GM18508 (cell line): ENCODE results near the gene CENATAC.
"Not testable (repeated sequence)": the region's sequence is repeated elsewhere in the genome, so short reads cannot be mapped to it uniquely, and the experiment has no call there.

Source experiments
- ATAC-seq: cut with Tn5 transposase; IDR thresholded peaks from one replicate; pipeline ENCODE4 v1.9.1; 2021; ENCODE audit warnings: moderate number of reproducible peaks; ENCODE audit not compliant: insufficient read depth, unreplicated experiment

CENATAC gene

DNA sequence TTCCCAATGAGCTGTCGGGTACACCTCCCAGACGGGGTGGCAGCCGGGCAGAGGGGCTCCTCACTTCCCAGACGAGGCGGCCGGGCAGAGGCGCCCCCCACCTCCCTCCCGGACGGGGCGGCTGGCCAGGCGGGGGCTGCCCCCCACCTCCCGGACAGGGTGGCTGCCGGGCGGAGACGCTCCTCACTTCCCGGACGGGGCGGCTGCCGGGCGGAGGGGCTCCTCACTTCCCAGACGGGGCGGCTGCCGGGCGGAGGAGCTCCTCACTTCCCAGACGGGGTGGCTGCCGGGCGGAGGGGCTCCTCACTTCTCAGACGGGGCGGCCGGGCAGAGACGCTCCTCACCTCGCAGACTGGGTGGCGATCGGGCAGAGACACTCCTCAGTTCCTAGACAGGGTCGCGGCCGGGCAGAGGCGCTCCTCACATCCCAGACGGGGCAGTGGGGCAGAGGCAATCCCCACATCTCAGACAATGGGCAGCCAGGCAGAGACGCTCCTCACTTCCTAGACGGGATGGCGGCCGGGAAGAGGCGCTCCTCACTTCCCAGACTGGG is 6.4 kb upstream of the CENATAC start:
- ATAC-seq: not testable (repeated sequence)

DNA sequence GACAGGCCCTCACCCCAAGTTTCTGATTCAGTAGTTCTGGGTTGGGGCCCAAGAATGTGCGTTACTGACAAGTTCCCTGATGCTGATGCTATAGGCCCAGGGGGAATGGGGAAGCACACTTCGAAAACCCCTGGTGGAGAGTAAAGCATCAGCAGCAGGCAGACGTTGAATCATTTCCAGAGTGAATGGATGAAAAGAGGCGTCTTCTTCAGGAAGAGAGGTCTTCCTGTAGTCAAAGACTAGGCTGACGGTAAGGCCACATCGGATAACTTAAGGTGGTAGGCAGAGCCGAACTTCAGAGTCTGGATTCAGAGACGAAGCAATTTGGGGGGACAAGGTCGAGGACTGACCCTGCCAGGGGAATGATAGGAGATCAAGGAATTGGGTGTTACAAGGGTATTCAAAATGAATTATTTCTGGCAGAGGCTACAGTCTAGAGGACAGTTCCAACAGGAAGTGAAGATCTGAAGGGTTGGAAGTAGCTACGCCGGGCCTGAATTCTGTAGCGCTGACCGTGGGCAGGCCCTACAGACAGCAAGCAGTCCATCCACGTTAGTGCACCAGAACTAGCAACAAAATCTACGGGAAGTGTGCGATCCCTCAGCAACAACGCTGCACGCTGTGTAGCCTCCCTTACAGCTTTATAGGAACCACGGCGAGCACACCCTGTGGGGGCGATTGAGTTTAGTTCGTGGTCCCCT is 862 bp upstream of the CENATAC start:
- no peak for ATAC-seq

DNA sequence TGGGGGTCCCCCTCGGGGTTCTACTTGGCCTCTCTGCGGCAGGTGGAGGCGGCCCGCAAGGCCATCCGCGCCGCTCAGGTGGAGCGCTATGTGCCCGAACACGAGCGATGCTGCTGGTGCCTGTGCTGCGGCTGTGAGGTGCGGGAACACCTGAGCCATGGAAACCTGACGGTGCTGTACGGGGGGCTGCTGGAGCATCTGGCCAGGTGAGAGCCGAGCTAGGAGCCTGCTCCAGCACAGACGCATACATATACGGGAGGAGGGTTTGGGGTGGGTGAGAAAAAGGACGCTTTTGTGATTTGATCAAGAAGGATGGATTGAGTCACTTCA is 415 bp downstream of the CENATAC start:
- ATAC-seq: no peak

DNA sequence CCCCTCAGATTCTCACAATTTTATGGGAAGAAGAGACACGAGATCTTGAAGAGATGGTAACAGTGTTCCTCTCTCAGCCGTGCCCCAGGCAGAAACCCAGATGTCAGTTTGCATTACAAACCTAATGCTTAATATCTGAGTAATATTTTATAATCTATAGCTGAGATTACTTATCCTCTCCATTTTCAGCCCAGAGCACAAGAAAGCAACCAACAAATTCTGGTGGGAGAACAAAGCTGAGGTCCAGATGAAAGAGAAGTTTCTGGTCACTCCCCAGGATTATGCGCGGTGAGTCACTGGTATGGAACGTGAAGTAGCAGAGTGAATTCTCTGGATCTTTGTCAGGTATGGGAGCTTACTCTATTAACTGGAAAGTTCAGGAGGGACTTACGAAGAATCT is 884 bp downstream of the CENATAC start:
- ATAC-seq: no peak

DNA sequence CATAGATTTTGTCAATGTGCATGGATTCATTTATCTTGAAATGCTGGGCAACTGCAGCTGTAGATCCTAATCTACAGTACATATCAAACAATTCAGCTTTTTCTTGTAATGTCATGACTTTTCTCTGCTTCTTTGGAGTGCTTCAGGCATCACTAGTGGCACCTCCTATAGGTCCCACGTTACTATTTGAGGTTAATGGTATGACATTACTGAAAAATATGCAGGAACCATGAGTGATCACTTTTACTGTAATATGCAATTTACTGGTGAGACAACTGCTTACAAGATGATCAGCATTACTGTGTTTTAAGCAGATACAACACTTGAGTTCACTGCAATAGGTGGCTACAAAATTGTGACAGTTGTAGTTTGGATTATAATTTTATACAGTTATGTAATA is 3.0 kb downstream of the CENATAC start:
- no peak for ATAC-seq

DNA sequence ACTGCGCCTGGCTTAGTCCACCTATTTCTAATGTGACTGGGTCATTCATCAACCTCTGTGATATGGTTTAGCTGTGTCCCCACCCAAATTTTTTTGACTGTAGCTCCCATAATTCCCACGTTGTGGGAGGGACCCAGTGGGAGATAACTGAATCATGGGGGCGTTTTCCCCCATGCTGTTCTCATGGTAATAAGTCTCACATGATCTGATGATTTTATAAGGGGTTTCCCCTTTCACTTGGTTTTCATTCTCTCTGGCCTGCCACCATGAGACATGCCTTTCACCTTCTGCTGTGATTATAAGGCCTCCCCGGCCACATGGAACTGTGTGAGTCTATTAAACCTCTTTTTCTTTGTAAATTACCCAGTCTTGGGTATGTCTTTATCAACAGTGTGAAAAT is 8.7 kb downstream of the CENATAC start:
- ATAC-seq: no peak

DNA sequence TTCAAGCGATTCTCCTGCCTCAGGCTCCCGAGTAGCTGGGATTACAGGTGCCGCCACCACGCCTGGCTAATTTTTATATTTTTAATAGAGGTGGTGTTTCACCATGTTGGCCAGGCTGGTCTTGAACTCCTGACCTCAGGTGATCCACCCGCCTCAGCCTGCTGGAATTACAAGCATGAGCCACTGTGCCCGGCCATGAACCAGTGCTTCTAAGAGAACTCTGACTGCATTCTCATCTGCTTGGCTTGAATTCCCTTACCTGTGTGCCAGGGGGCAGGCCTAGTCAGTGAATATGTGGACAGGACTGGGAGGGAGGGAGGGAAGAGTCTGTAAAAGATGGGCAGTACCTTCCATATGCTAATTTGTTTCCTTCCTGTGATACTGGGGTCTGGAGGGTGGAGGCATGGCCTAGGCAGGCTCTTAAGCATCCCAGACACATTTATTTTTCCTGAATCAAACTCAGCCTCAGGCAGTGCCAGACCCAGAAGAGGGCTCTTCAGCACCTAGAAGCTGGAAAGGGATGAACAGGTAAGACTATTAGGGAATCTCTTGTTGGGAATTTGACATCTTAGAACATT is 13.6 kb downstream of the CENATAC start:
- ATAC-seq: no peak

DNA sequence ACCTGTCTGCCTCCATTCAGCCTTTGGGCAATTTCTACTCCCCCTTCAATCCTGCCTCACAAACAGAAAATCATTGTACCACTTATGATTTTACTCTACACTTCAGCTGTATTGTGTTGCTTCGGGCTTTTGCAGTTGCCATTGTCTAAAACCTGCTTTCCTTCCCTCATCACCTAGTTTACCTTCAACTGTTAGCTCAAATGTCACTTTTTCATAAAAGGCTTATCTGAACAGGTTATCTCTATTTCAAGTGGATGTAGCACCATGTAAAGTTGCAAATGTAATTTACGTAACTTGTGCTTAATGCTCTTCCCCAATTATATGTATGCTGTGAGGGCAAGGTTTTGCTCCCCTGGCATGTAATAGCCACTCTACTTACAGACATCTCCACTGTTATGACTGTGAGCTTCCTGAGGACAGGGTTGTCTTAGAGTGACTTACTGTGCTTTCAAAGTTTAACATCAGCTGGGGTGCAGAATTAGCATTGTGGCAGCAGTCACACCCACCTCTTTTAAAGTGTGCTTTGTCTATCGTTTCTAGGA is 14.8 kb downstream of the CENATAC start:
- ATAC-seq: no peak

DNA sequence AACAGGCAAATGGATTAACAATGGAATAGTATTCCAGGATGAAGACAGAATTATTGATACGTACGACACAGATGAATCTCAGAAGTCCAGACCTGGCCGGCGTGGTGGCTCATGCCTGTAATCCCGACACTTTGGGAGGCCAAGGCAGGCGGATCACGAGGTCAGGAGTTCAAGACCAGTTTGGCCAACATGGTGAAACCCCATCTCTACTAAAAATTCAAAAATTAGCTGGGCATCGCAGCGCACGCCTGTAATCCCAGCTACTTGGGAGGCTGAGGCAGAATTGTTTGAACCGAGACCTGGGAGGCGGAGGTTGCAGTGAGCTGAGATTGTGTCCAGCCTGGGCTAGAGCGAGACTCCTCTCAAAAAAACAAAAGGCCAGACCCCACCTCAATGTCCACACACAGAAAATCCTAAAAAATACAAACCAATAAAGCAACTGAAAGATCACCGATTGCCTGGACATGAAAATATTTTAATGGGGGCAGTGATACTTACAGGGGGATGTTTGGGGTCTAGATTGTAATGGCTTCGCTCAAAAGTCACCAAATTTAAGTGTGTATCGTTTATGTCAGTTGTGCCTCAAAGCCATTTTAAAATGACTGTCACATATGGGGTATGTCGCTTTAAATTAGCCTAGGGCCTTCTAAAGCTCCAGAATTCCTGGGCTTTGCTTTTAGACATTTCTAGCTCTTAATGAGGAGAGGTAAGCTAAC is 16.4 kb downstream of the CENATAC start:
- ATAC-seq: no peak

DNA sequence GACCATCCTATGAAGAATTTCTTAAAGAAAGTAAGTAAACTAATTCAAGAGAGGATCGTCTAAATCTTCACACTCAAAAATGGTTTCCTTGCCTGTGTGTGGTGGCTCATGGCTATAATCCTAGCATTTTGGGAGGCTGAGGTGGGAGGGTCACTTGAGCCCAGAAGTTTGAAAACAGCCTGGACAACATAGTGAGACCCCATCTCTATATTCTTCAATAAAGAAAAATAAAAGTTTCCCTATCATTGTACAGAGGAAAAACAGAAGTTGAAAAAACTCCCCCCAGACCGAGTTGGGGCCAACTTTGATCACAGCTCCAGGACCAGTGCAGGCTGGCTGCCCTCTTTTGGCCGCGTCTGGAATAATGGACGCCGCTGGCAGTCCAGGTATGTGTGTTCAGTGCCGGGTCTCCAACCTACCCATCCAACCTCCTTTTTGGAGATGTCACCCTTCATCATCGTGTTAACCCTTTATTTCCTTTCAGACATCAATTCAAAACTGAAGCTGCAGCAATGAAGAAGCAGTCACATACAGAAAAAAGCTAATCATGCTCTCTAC is 17.2 kb downstream of the CENATAC start:
- no peak for ATAC-seq

DNA sequence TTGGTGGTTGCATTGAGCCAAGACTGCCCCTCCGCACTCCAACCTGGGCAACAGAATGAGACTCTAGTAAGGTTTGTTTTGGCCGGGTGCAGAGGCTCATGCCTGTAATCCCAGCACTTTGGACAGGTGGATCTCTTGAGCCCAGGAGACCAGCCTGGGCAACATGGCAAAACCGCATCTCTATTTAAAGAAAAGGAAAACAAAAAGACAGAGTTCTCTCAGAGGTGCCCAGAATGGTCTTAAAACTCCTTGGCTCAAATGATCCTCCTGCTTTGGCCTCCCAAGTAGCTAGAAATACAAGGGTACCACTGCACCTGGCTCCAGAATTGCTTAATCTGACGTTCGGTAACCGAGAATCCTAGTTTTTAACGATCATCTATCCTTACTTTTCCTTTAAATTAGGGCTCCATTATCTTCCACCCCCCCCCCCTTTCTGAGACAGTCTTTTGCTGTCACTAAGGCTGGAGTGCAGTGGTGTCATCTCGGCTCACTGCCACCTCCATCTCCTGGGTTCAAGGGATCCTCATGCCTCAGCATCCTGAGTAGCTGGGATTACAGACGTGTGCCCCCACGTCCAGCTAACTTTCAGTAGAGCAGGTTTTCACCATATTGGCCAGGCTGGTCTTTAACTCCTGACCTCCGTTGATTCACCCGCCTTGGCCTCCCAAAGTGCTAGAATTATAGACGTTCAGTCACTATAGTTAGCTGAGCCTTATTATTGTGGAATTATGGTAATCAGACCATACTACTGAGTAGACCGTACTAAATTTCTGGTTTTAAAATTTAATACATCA is 18.5 kb downstream of the CENATAC start:
- ATAC-seq: no peak

DNA sequence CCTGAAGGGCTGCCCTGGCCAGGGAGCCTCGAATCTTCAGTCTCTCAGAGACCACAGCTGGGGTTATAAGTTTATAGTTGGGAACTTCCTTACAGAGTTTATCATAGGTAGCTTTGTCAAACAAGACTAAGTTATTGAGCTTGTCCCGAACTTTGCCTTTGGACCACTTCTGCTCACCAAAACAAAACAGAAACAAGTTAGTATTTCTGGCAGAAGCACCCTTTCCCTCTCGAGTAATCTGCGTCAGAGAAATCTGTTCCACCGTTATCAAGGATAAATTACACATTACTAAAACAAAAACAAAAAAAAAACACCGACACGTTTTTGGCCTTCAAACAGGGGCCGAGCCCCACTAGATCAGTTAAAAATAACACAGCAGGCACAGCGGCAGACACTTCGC is 19.4 kb downstream of the CENATAC start:
- ATAC-seq: not testable (repeated sequence)

DNA sequence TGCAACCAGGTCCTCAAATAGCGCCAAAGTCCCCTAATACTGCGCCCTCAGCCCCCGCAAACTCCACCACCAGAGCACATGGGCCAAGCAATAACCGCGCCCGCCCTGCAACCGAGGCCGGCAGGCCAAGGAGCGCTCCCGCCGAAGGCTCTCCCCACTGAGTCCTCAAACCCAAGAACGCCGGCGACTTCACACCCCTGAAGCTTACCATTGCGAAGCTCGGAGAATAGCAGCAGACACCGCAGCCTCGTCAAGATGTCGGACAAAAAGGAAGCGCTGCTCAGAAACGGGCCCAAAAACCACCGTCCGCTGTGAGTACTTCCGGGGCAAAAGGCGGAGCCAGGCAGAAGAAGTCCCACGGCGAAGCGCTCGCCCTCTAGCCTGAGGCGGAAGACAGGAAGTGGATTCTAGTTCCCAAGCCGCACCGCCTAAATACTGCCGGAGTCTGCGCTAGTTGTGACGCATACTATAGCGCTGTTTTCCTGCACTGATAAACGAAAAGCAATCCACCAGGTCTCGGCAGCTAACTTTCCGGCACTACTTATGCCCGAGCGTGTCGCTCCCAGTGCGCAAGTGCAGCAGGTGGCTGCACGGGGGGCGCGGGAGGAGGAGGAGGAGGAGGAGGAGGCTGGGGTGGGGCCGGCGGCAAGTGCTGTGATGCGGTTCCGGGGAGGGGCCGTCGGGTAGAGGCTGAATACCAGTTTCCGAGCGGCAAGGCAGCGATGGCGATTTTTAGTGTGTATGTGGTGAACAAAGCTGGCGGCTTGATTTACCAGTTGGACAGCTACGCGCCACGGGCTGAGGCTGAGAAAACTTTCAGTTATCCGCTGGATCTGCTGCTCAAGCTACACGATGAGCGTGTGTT is 20.4 kb downstream of the CENATAC start, which contains the start of the genes RPS25 and TRAPPC4:
Gene RPS25, minus strand, starts transcription at position 270 of the 865 bp plus-strand sequence. Its CDS starts 59 bp downstream, at position 211.
Gene TRAPPC4, plus strand, starts transcription at position 693 of the 865 bp plus-strand sequence. Its CDS starts 30 bp downstream, at position 723.
- ATAC-seq: peak; percentile 59

DNA sequence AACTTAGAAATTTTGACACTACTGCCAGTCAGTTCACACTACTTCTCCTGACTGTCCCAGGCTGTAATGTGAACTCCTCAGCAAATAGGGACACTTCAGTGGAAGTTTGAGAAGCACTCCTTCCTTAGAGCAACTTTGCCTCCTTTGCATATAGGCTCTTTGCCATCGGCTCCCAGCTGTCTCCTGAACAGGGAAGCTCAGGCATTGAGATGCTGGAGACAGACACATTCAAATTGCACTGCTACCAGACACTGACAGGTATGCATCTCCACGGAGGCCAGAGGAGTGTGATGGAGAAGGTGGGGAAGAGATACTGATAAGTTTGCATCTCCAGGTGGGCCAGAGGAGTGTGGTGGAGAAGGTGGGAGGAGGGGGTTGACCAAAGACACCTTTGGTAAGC is 22.1 kb downstream of the CENATAC start:
- no peak for ATAC-seq

DNA sequence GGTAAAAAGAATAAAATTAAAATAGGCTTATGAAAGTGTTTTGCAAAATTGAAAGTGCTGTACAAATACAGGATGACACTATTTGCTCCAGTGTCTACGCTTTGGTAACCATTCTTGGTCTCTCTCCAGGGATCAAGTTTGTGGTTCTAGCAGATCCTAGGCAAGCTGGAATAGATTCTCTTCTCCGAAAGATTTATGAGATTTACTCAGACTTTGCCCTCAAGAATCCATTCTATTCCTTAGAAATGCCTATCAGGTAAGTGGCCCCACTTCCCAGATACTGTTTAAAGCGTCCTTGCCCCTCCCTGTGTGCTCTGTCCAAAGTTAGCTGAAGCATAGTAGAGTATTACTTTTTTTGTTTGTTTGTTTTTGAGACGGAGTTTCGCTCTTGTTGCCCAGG is 23.7 kb downstream of the CENATAC start:
- ATAC-seq: no peak

DNA sequence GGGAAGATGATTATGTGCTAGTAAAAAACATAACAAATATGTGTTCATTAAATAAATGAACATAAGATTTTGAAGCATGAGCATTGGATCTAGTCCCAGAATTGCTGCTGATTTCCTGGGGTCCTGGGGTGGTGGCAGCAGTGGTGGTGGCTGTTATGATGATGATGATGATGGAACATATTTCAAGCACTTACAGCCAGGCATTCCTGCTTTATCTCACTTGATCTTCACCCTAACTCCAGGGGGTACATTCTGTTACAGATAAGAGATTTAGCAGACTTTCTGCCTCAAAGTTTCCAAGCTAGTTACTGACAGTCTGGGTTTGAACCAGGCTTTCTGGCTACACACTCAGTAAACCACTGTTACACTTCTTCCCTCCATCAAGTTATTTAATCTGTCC is 25.8 kb downstream of the CENATAC start:
- ATAC-seq: no peak

DNA sequence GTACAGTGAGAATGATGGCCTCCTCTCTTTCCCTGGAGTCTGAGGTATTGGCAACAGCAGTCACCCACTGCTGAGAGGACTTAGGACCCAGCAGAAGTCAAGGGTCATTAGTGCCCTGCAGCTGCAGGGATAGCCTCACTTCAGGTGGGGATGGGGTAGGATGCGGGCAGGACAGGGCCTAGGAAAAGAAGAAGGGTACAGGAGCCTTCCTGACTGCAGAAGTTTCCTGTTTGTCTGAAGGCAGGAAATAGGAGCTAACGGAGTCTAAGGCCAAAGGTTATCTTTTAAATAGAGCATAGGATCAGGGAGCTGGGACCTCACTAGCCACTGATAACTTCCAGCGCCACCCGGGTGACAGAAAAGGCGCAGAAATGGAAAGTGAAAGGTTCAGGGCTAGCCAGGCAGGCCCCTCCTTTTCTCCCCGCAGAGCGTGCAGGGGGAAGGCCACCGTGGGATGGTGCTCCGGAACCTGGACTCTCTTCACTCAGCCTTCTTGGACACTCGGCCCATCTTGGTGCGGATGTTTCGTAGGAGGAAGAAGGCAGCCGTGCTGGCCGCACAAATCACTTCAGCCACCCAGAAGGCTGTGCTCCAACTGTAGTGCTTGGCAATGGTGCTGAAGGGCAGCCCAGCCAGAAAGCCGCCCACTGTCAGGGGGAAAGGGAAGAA is 26.6 kb downstream of the CENATAC start:
- no peak for ATAC-seq

DNA sequence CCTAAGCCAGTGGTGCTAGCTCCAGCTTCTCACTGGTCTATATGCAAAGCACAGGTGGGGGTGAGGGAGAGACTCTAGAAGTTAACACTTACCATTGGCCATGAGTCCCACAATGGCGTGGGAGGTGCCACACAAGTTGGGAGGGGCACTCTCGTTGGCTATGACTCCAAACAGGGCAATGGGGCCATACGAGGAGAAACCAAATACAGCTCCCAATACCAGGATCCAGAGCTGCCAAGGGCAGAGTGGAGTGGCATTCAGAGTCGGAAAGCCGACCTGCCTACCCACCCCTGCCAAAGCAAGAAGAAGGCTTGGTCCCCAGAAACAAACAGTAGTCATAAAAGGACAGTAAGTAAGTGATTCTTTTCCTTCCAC is 27.1 kb downstream of the CENATAC start:
- no peak for ATAC-seq

DNA sequence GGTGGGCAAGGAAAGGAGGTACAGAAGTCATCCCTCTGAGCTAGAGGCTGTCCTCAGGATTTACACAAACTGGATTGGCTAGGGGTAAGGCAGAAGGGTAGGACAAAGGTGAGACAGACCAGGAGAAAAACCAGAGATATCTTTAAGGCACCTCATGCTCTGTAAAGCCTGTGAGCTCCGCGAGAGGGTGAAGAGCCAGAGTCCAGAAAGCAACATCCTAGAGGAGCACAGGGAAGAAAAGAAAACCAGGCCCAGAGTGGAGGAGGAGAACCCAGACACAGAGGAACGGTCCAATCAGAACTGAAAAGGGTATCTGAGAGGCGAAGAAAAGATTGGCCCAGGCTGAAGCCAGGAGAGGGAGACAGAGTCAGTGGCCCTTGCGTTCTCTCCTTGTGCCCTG is 27.6 kb downstream of the CENATAC start:
- ATAC-seq: no peak
